HG02870 (cell line): ENCODE data around the gene BHLHE41.

Experiments
- ATAC-seq: cut with Tn5 transposase; IDR thresholded peaks from one replicate; pipeline ENCODE4 v1.9.1; 2021; ENCODE audit warnings: mild to moderate bottlenecking, moderate library complexity; ENCODE audit not compliant: unreplicated experiment

The BHLHE41 gene

DNA sequence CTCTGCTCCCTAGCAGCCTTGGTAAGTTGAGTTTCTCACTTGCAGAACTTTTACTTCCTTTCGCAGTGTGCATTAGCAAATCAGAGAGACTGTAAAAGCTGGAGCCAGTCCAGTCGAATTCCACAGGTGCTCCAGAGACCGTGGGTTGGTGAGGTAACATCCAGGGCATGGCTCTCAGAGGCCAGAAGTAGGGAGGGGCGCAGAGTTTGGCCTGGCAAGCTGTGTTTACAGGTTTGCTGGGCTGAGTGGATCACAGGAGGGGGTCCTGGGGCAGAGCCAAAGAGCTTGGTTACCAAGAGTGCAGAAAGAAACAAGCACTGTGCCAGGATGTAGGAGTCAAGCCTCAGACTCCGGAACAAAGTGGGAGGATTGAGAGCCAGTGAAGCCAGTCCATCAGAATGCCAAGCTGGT, 10.2 kb upstream of the BHLHE41 start:
- ATAC-seq: no peak

DNA sequence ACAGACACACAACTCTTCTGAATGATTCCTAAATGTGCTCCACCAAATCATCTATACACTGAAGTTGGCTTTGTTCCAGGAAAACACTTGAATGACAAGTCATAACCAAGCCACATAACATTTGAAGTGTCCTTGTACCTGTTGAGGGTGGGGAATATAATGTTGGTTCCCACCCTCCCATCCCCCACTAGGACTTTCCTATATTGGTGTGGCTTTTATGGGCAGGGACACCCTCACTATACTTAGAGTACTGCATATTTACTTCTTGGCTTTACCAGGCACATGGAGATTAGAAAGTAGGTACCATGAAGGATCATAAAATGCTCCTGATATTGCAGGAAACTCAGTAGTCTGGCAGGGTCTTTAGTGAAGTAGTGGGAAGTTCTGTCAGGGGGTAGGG, 9.7 kb upstream of the BHLHE41 start:
- ATAC-seq: no peak

DNA sequence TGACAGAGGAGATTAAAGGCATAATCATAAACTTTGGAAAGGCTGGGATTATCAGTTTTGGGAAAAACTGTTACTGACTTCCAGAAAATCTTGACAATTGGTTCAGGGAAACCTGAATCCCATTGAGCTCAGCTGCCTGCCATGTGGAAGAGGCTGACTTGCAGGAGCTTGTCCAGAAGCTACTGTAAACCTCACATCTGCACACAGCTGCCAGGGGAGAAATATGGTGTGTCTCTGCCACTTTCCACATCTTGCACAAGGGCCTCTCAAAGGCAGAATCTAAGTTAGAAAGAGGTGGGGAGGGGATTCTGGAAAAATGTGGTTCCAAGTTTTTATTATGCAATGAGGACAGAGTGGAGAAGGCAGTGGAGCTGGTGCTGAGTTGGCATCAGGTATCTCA, 8.7 kb upstream of the BHLHE41 start:
- ATAC-seq: no peak

DNA sequence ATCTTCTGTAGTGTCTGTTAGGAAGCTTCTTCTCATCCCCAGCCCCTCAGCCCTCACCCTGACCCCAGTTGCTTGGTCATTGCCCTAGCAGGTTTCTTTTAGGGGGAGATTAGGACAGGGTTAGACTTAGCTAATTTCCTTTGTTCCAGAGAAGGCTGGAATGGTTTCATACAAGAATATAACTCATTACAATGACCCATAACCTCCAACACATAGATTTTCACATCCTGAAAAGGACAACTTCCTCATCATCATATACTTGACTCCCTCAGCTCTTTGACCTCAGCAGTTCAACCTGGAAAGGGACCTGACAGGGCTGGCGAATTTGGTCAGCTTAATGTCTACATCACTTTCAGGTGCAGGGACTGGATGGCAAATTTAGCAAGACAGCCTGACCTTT, 8.0 kb upstream of the BHLHE41 start:
- no peak for ATAC-seq

DNA sequence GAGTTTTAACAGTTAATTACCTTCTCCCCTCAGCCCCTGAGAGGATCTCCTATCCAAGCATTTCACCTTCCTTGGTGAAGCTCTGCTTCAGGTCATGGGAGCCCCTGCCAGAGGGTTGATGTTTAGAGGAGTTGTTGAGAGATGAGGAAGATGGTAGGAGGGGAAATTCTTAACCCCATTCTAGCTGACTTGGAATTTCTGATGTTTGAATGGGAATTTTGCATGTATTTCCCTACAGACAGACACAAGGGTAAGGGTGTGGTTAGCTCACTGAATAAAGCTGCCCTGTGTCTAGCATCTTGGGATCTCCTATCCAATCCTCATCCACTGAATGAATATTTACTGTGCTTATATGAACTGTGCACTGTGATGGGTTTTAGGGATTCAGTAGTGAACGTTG, 7.1 kb upstream of the BHLHE41 start:
- ATAC-seq: no peak

DNA sequence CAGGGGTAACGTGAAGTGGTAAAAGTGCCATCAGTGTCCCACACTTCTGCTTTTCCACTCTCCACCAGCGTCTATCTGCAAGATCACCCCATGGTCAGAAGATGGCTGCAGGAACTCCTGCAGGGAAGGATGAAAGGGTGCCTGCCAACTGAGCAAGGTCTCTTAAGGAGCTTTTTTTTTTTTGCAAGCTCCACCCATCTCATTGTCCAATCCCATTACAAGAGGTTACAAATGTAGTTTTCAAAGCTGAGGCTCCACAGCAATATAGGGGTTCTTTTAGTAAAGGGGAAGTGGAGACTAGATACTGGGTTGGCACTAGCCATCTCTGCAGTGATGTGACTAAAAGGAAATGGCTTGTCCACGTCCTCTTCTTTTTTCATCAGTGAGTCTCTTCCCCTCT, 5.9 kb upstream of the BHLHE41 start:
- ATAC-seq: no peak

DNA sequence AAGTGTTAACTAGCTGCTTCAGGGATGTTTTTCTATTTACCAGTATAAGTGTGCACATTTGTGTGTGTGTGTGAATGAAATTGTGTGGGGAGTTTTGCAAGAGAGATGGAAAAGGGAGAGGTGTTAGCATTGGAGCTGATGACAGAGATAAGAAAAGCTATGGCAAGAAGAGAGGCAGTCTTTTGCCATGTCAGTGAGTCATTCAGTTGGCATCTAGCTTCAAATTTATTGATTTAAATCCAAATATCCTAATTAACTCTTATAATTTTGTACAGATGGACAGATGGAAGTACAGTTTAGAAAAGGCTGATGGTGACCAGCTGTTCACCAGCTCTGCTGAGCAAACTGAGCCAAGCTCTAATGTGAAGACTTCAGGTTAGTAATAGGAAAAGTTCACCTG, 3.3 kb upstream of the BHLHE41 start:
- ATAC-seq: no peak

DNA sequence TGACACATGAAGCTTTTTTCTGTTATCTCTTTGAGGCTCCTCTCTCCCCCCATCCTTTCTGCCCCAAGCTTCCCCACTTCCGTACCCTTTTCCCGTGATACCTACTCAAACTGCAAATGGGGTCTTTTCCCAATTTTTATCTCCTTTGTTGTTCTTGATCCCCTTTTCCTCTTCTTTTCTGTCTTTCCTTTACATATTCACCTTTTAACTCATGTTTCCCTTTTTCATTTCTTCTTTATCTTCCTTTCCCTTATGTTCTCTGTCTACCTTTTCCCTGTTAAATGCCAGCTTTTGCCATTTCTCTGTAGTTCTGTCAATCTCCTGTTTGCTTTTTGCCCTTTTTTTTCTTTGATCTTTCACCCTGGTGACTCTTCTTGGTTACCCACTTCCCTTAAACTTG, 2.6 kb upstream of the BHLHE41 start:
- no peak for ATAC-seq

DNA sequence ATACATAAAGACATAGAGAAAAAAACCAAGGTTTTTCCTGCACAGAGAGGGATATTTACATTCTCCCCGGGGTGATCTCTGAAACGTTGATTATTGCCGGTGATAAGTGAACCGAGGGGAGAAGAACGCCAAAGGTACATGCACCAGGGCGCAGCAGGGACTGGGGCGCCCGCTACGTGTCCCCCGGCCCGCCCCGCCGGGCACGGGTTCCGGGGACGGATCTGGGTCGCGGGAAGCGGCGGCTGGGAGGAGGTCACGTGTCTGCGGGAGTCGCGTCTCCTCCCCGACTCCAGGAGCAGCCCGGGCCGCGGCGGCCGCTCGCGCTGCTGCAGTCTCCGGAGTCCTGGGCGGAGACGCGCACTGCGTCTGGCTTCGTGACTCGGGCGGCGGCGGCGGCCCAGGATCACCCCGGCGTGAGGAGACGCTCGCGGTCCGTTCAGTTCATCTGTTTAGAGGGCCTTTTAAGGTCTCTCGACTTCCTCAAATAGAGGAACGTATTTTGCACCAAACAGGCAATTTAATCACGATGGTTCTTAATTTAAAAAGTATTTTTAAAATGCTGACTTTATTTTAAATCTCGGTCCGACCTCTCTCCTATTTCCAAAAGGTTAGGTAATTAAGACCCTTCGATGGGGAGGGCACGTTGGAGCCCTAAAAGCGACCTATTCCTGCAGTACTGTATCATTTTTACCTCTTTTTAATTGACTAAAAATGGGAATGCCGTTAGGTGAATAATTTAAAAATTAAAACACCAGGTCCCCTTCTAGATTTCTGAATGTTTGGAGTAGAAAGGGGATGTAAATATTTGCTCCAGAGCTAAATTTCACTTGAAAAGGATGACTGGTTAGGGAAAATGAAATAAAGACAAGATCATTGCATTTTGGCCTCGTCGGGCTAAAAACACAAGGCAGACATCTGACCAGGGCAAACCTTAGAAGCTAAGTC, 1.8 kb upstream of the BHLHE41 start:
- peak; percentile 26 for ATAC-seq

DNA sequence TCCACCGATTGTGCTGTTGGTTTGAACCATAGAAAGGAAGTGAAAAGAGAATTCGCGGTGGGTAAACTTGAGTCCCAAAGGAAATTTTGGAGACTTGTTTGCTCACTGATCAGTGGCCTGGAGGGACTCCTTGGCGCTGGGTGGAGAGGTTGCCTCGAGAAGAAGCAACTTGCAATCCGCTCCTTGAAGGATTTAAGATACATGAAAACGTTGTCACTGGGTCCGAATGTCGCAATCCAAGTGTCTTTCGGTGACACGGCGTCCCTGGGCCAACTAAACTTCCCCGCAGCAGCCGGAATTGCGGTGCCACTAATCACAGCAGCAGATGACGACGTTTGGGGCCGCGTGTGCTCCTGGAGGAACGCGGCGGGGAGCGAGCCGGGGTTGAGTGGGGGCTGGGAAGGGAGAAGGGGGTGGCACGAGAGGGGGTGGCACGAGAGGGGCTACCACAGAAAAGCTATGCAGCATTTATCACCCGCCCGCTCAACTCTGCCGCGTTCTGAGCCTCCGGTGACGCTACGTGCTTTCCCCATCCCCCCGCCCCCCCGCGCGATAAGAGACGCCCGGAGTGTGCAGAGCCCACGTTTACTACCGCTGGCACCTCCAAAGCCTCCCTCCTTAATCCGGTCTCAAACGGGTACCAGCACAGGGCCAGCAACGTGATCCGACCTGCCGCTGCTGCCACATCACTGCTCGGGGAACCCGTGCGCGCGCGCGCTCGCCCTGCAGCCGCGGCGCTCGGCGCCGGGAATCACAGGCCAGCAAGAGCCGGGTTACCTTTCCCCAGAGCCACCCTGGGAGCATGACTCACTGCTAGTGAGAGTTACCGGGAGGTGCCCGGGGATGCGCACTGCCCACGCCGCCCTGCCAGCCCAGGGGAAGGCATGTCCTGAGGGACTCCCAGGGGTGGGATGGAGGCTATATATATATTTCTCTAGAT, 833 bp upstream of the BHLHE41 start:
- peak; percentile 33 for ATAC-seq

DNA sequence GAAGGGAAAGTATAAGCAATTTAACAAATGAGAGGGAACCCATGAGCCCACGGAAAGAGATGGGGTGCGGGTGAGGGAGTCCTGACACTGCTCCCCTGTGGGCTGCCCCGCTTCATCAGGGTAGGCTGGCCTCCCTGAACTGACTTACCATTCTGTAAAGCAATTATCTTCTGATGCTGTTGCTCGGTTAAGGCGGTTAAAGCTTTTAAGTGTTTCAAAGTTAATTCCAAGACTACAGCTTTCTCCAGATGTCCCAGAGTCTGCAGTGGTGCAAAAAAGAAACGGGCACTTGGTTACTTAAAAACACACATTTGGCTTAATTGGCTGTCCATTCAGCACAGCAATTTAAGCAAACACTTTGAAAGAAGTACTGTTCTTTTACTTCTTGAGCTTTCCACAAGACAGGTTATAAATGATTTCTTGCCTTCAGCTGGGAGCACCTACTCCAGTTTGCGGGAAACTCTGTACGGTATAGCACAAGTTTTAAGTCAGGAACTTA, 1.3 kb downstream of the BHLHE41 start:
- no peak for ATAC-seq

DNA sequence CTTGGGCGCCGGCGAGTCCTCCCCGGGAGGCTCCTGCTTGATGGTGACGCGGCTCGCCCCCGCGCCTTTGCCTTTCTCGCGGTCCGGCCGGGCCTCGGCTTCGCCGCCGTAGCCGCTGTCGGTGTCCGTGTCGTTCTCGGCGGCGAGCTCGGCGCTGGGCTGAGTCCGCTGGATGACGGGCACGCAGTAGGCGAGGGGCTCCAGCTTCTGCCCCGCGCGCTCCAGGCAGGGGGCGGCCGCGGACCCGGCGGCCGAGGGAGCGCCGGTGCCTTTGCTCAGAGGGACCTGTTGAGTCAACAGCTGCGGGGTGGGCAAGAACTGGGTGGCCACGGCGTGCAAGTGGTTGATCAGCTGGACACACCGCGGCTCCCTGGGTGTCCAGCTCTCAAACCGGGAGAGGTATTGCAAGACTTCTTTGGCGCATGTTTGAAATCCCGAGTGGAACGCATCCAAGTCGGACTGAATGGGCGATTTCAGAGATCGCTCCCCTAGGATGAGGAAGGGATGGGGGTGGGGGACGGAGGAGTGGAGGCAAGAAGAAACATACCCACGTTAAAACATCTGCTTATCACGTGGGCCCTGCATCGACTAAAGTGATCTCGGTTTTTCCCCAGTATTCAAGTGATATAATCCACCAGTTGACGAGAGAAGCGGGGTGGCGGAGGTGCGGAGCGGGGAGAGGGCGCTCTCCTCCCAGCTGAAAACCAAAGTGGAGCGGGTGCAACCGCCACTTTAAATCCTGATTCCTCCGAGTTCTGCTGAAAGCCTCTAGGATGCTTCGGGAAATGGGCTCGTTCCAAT, 2.0 kb downstream of the BHLHE41 start:
- no peak for ATAC-seq

DNA sequence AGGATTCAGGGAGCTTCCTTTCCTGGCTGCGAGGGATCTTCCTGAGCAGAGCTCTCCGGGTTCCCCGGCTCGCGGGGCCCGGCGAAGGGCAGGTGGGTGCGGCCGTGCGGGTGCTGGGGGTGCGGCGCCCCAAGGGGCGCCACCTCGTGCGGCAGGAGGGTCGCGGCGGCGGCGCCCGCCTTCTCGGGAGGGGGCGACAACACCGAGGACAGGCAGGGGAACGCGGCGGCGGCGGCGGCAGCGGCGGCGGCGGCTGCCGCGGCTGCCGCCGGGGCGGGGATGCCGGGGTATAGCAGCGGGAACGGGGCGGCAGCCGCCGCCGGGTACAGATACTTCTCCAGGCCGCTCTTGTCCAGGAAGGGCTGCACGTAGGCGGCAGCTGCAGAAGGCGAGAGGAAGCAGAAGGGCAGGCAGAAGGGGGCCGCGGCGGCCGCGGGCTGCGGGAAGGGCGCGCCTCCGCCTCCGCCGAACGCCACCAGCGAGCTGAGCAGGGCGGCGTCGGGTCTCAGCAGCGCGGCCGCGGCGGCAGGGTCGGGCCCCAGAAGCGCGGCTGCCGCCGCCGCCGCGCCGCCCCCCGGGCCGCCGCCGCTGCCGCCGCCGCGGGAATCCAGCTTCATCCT, 2.7 kb downstream of the BHLHE41 start:
- ATAC-seq: no peak

DNA sequence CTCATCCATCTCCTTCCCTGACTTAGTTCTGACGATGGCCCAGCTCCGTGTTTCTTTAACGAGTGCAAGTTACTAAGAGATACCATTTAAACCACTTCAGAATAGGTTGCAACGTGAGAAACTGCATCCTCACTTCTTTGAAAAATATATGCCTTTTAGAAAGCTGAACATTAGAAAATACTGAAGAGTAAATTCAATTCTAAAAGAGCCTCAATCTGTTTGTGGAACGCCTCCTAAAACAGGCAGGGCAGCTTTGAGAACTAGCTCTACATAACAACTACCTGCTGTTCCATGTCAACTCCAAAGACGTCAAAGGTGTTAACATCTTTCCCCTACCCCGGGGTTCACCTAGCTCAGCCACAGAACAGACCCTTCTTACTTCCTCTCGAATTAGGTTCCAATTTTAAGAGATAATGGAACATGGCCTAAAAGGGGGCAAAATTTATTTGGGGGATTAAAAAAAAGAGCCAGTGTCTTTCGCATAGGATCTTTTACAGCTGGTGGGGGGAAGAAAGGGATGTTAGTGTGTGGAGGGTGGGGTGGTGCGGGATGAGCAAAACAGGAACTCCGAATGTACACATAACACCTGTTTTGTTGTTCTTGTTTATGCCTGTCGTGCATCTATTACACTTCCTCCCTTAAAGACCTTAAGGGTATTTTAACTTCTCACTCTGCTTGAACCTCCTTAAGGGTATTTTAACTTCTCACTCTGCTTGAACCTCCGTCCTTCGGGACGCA, 3.3 kb downstream of the BHLHE41 start:
- ATAC-seq: no peak

DNA sequence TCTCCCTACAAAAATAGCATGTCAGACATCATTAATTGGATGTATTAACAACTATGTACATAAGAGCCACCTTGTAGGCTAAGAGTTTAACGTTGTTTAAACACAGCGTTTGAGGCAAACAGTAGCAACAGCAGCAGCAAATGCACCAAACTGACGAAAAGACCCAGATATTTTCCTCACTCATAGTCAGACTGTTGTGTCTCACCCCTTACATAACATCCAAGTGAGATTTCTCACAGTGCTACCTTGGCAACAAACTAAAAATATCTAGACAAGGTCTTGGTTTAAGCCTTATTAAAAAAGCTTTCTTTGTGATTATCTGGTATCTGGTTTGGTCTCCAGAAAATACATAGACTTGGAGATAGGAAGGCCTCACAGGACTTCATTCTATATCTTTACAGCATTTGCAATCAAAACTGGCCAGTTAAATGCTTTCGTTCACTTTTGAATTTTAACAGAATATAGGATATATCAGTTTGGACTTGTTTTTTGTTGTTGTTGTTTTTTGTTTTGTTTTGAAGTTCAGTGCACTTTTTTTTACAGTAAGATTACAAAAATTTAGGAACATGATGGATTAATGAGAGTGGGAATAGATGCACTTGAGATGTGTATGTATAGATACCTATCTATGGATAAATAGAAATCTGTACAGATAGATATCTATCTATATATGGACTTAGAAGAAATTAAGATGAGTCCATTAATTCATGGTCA, 4.1 kb downstream of the BHLHE41 start:
- no peak for ATAC-seq

DNA sequence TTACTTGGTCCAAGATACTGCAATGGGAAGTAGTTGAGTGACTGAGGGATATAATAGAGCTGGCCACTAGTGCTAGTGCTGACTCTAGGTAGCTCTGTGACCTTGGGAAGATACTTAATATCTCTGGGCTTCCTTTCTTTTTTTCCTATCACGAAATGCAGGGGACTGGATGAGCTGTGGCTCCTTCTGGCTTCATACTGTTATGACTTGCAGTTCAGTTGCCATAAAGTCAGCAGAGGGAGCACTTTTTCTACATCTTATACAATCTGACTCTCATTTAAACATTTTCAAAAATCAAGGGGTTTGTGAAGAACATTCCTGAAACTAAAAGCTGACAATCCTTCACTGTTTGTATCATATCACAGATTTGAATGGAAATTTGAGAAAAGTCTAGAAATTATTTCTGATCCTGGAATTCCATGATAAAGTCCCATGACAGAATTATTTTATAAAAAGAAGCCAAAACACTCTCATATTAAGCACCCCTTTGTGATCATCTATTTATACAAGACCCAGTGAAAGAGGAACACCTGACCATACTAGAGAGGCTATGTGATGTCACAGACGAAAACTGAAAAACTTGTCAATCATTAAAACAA, 5.3 kb downstream of the BHLHE41 start:
- no peak for ATAC-seq

DNA sequence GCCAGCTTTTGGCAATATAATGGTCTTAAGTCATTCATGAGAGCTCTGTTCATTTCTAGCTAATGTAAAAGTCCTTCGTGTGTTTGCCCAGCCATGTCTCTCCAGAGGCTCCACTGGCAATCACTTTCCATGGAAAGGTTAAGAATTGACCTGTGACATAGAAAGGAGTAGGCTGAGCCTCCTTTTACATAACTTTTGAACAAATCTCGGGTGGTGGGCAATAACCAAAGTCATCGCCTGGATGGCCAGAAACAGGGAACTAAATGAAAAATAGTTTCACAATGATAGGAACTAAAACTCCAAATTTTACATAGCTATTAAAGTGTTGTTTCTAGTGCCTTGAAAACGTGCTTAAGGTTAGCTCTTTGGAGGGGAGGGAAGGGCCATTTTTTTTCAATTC, 6.5 kb downstream of the BHLHE41 start:
- ATAC-seq: no peak

DNA sequence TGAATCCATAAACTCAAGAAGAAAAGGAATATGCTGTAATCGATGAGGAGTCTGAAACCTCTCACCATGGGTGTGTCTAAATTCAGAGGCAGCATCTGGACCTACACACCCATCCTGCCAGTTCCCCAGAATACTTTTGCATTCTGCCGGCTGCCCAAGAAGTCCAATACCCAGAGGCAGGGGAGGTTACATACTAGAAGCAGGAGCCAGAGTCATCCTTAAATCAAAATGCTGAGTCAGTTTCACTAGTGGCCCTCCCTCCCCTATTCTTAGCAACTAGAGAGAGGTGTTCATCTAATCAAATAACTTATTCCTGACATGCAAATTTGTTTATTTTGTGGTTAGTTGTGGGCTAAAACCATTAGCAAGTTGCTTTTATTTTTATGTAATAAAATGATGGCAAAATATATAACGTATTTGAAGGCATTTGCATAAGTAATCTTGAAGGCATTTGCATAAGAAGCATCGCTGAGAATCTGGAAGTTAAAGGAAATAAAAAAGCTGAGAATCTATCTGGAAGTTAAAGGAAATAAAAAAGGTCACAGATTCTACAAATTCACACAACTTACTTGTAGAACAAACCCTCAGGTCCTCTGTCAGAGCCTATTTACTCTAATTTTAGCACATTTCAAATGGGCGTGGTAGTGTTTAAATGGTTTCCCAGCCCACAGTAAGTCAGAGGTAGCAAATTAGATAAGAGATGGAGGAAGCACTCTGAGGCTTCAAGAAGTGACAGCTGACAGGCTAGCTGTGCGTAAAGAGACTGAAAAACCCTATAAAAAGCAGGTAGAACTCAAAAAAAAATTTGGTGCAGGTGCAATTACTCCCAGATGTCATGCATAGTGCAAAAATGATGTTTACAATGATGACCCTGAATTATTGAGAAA, 7.8 kb downstream of the BHLHE41 start:
- ATAC-seq: no peak
